OCI-LY1 (cell line): ENCODE data around the gene TK2.

Experiments used
- EZH2 ChIP-seq: fragments of 200-600 bp; sonication (generic), shearing (Covaris generic); IDR thresholded peaks from 2 replicates; pipeline ENCODE4 v1.8.0; 2017; ENCODE audit warnings: borderline replicate concordance, mixed run types, mild to moderate bottlenecking, antibody characterized with exemption, low read length, moderate library complexity, mixed read lengths
- TF ChIP-seq, protein P1 (sequence below): fragments of 200-600 bp; sonication (generic), shearing (Covaris generic); IDR thresholded peaks from 2 replicates; pipeline ENCODE4 v1.5.1; 2017; ENCODE audit warnings: mild to moderate bottlenecking, antibody characterized with exemption, low read length, moderate library complexity, mixed read lengths

DNA sequence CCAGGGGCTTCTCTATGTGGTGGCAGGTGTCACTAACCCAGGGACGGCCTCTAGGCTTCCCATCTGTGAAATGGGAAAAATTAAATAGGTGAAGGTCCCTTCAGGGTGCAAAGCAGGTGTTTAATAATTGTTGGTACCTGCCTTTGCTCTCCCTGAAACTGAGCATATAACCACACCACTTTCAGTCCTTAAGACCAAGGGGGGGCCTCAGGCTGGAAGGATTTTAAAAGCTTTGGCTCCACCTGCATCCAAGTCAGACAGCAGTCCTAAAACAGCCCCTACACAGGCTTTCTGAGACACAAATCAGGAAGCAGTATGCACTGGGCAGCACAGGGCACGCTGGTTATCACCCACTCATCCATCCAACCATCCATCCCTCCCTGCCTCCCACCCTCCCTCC is 55.0 kb downstream of the TK2 start:
- TF ChIP-seq, protein P1, sequence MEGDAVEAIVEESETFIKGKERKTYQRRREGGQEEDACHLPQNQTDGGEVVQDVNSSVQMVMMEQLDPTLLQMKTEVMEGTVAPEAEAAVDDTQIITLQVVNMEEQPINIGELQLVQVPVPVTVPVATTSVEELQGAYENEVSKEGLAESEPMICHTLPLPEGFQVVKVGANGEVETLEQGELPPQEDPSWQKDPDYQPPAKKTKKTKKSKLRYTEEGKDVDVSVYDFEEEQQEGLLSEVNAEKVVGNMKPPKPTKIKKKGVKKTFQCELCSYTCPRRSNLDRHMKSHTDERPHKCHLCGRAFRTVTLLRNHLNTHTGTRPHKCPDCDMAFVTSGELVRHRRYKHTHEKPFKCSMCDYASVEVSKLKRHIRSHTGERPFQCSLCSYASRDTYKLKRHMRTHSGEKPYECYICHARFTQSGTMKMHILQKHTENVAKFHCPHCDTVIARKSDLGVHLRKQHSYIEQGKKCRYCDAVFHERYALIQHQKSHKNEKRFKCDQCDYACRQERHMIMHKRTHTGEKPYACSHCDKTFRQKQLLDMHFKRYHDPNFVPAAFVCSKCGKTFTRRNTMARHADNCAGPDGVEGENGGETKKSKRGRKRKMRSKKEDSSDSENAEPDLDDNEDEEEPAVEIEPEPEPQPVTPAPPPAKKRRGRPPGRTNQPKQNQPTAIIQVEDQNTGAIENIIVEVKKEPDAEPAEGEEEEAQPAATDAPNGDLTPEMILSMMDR = no peak
- TF ChIP-seq EZH2 = no peak
